ENCODE results near the gene PACRG.

PACRG gene

GRCh38 chr6:163284151-163284550 is 556.4 kb downstream of the PACRG start:
- Mint-ChIP-seq H3K27me3 (ENCODE audit: low read depth) (no peaks in the 10 kb centered on the region), H3K27ac (no peak overlapping the region), H3K4me1 (ENCODE audit: low read depth) (no peaks in the 10 kb centered on the region), H3K4me3 (no peak overlapping the region), H3K9me3 (no peaks in the 10 kb centered on the region), H3K36me3 (ENCODE audit: low read depth) (no peaks in the 10 kb centered on the region)
- no peak for DNase-seq (ENCODE audit: low spot score)

- DNase-seq (ENCODE audit: low spot score): no peak
- no peaks in the 10 kb centered on the region for H3K36me3 Mint-ChIP-seq (ENCODE audit: low read depth)
- H3K27me3 Mint-ChIP-seq (ENCODE audit: low read depth): no peaks in the 10 kb centered on the region
- H3K27ac Mint-ChIP-seq: no peak overlapping the region
- H3K4me3 Mint-ChIP-seq: no peak overlapping the region
- H3K9me3 Mint-ChIP-seq: no peaks in the 10 kb centered on the region
- no peaks in the 10 kb centered on the region for H3K4me1 Mint-ChIP-seq (ENCODE audit: low read depth)
Observed at GRCh38 chr6:163285691-163286090, 557.9 kb downstream of the PACRG start.

GRCh38 chr6:163287626-163288025 is 559.9 kb downstream of the PACRG start:
- H3K4me3 Mint-ChIP-seq: no peak overlapping the region
- no peaks in the 10 kb centered on the region for H3K27me3 Mint-ChIP-seq (ENCODE audit: low read depth)
- H3K4me1 Mint-ChIP-seq (ENCODE audit: low read depth): no peaks in the 10 kb centered on the region
- DNase-seq (ENCODE audit: low spot score): no peak
- no peak overlapping the region for H3K27ac Mint-ChIP-seq
- H3K9me3 Mint-ChIP-seq: no peaks in the 10 kb centered on the region
- no peaks in the 10 kb centered on the region for H3K36me3 Mint-ChIP-seq (ENCODE audit: low read depth)

DNA sequence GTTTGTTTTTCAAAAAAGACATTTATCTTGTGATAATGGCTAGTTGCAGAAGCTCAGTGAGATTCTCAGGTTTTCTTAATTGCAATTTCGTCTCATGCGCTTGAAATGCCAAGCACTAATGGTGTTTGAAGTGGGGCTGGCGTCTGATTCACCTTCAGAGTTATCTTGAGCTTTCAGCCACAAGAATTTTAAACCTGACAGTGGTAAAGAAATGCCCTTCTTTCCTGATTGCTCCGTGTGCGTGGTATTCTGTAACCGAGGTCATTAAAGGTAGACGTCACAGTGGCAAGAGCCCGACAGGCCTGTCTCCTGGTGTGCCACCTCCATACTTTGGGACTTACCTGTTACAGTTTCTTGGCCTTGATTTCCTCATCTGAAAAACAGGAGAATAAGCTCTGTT is 560.3 kb downstream of the PACRG start:
- H3K9me3 Mint-ChIP-seq: no peaks in the 10 kb centered on the region
- no peaks in the 10 kb centered on the region for H3K36me3 Mint-ChIP-seq (ENCODE audit: low read depth)
- H3K4me1 Mint-ChIP-seq (ENCODE audit: low read depth): no peaks in the 10 kb centered on the region
- no peak overlapping the region for H3K4me3 Mint-ChIP-seq
- DNase-seq (ENCODE audit: low spot score): no peak
- no peak overlapping the region for H3K27ac Mint-ChIP-seq
- H3K27me3 Mint-ChIP-seq (ENCODE audit: low read depth): no peaks in the 10 kb centered on the region

GRCh38 chr6:163288915-163289314 is 561.1 kb downstream of the PACRG start:
- Mint-ChIP-seq H3K4me3 (no peak overlapping the region), H3K9me3 (no peaks in the 10 kb centered on the region), H3K4me1 (ENCODE audit: low read depth) (no peaks in the 10 kb centered on the region), H3K36me3 (ENCODE audit: low read depth) (no peaks in the 10 kb centered on the region), H3K27me3 (ENCODE audit: low read depth) (no peaks in the 10 kb centered on the region), H3K27ac (no peak overlapping the region)
- no peak for DNase-seq (ENCODE audit: low spot score)

- no peak for DNase-seq (ENCODE audit: low spot score)
- H3K9me3 Mint-ChIP-seq: no peaks in the 10 kb centered on the region
- no peaks in the 10 kb centered on the region for H3K27me3 Mint-ChIP-seq (ENCODE audit: low read depth)
- H3K4me3 Mint-ChIP-seq: no peak overlapping the region
- H3K36me3 Mint-ChIP-seq (ENCODE audit: low read depth): no peaks in the 10 kb centered on the region
- H3K4me1 Mint-ChIP-seq (ENCODE audit: low read depth): no peaks in the 10 kb centered on the region
- H3K27ac Mint-ChIP-seq: no peak overlapping the region
Observed at GRCh38 chr6:163289447-163289846, 561.7 kb downstream of the PACRG start.

DNA sequence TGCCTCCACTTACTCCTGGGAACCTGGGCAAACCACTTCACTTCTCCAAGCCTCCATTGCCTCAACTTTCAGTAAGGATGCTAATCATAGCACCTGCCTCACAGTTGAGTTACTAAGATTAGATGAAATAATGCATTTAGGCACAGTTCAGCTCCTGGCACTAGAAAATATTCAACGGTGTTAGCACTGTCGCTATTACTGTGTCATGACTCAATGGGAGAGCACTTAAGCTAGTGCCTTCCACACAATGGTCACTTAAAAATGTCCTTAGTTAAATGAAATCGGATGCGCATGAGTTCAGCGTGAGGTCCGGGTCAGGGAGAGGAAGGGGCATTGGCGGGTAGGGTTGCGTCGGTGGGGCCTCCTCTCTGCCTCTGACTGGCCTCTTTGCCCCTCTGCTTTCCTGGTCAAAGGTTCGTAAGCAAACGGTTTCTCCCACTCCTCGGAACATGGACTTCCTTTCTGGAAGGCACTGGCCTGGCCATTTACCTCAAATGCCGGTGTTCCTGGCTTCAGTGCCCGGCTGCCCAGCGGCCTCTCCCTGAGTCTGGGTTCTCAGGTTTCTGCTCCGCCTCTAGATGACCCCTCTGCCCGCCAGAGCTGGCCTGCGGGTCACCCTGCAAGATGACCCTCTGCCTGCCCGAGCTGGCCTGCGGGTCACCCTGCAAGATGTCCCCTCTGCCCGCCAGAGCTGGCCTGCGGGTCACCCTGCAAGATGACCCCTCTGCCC is 562.9 kb downstream of the PACRG start:
- H3K4me3 Mint-ChIP-seq: no peak overlapping the region
- no peaks in the 10 kb centered on the region for H3K9me3 Mint-ChIP-seq
- H3K36me3 Mint-ChIP-seq (ENCODE audit: low read depth): no peaks in the 10 kb centered on the region
- no peak overlapping the region for H3K27ac Mint-ChIP-seq
- DNase-seq (ENCODE audit: low spot score): no peak
- H3K27me3 Mint-ChIP-seq (ENCODE audit: low read depth): no peaks in the 10 kb centered on the region
- no peaks in the 10 kb centered on the region for H3K4me1 Mint-ChIP-seq (ENCODE audit: low read depth)

DNA sequence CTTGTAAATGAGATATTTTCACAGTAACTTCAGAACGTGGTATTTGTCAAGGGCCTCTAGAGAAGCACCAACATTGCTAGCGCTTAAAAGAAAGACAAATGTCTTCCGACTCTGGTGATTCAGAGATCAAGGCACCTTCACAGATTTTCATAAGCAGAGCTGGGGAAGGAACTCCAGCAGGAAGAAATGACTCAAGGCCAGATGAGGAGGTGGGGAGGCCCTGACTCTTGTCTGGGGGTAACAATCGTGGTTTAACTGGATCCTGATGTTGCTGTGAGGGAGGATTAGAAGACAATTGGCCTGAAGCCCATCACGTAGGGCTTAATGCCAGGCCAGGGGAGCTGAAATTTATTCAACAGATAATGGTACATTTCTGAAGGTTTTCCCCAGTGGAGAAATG is 563.8 kb downstream of the PACRG start:
- H3K36me3 Mint-ChIP-seq (ENCODE audit: low read depth): no peaks in the 10 kb centered on the region
- H3K27ac Mint-ChIP-seq: no peak overlapping the region
- no peak for DNase-seq (ENCODE audit: low spot score)
- H3K4me1 Mint-ChIP-seq (ENCODE audit: low read depth): no peaks in the 10 kb centered on the region
- no peak overlapping the region for H3K4me3 Mint-ChIP-seq
- H3K27me3 Mint-ChIP-seq (ENCODE audit: low read depth): no peaks in the 10 kb centered on the region
- no peaks in the 10 kb centered on the region for H3K9me3 Mint-ChIP-seq

- Mint-ChIP-seq H3K27me3 (ENCODE audit: low read depth) (no peaks in the 10 kb centered on the region), H3K9me3 (no peaks in the 10 kb centered on the region), H3K27ac (no peak overlapping the region), H3K4me3 (no peak overlapping the region), H3K36me3 (ENCODE audit: low read depth) (no peaks in the 10 kb centered on the region), H3K4me1 (ENCODE audit: low read depth) (no peaks in the 10 kb centered on the region)
- DNase-seq (ENCODE audit: low spot score): no peak
Observed at GRCh38 chr6:163293286-163293685, 565.5 kb downstream of the PACRG start.

- Mint-ChIP-seq H3K36me3 (ENCODE audit: low read depth) (no peaks in the 10 kb centered on the region), H3K4me3 (no peak overlapping the region), H3K27me3 (ENCODE audit: low read depth) (no peaks in the 10 kb centered on the region), H3K9me3 (no peaks in the 10 kb centered on the region), H3K4me1 (ENCODE audit: low read depth) (no peaks in the 10 kb centered on the region), H3K27ac (no peak overlapping the region)
- no peak for DNase-seq (ENCODE audit: low spot score)
Observed at GRCh38 chr6:163294734-163295133, 567.0 kb downstream of the PACRG start.

DNA sequence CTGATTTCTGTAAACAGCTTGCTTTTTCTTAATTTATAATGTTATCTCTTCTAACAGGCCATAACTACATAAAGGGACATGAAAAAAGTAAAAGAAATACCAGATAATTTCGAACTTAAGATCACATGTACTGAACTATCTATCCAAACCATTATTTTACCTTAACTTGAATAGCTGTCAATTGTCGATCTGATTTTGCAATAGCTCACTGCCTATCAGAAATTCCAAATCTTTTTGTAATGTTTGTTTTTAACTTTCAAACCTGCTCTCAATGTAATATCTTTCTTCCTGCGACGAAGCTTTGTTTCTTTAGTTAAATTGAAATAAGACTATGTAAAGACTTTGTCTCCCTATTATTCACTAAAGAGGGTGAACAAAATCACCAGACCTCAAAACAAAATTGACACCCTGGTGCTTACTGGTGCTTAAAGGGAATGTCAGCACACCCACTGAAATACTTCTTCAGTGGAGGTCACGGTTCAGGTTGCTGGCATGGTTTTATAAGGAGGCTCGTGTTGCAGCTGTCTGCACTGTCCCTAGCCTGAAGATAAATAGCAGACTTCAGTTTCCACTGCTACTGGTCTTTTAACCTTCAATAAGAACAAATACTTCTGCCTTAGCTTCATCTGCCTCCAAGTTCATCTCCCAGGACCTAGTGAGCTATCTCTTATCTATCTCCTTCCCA is 569.2 kb downstream of the PACRG start:
- DNase-seq (ENCODE audit: low spot score): no peak
- no peak overlapping the region for H3K4me3 Mint-ChIP-seq
- no peaks in the 10 kb centered on the region for H3K9me3 Mint-ChIP-seq
- no peaks in the 10 kb centered on the region for H3K4me1 Mint-ChIP-seq (ENCODE audit: low read depth)
- no peaks in the 10 kb centered on the region for H3K27me3 Mint-ChIP-seq (ENCODE audit: low read depth)
- no peaks in the 10 kb centered on the region for H3K36me3 Mint-ChIP-seq (ENCODE audit: low read depth)
- no peak overlapping the region for H3K27ac Mint-ChIP-seq

- no peak overlapping the region for H3K27ac Mint-ChIP-seq
- H3K9me3 Mint-ChIP-seq: no peaks in the 10 kb centered on the region
- no peaks in the 10 kb centered on the region for H3K27me3 Mint-ChIP-seq (ENCODE audit: low read depth)
- H3K36me3 Mint-ChIP-seq (ENCODE audit: low read depth): no peaks in the 10 kb centered on the region
- no peak for DNase-seq (ENCODE audit: low spot score)
- no peak overlapping the region for H3K4me3 Mint-ChIP-seq
- no peaks in the 10 kb centered on the region for H3K4me1 Mint-ChIP-seq (ENCODE audit: low read depth)
Observed at GRCh38 chr6:163298079-163298830, 570.5 kb downstream of the PACRG start.

DNA sequence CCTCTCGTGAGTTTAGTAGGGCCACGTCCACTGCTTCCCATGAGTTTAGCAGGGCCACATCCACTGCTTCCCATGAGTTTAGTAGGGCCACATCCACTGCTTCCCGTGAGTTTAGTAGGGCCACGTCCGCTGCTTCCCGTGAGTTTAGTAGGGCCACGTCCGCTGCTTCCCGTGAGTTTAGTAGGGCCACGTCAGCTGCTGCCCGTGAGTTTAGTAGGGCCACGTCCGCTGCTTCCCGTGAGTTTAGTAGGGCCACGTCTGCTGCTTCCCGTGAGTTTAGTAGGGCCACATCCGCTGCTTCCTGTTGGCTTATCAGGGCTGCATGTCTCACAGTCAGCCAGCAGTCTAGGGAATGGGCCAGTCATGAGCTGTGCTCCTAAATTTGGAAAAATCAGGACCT is 573.1 kb downstream of the PACRG start:
- DNase-seq (ENCODE audit: low spot score): no peak

More for the DNA sequence above, 573.1 kb downstream of the PACRG start:
- no peaks in the 10 kb centered on the region for H3K4me1 Mint-ChIP-seq (ENCODE audit: low read depth)
- H3K27me3 Mint-ChIP-seq (ENCODE audit: low read depth): no peaks in the 10 kb centered on the region
- H3K27ac Mint-ChIP-seq: no peak overlapping the region
- no peaks in the 10 kb centered on the region for H3K36me3 Mint-ChIP-seq (ENCODE audit: low read depth)
- H3K9me3 Mint-ChIP-seq: no peaks in the 10 kb centered on the region
- H3K4me3 Mint-ChIP-seq: no peak overlapping the region

Data from T-helper 2 cell treated with Interferon-gamma antibody and Interleukin-4, amounts not matched to agents 5 μg/mL and 100 μg/mL, for 36 hours (primary cell).